ENCODE measurements around the gene PLEKHA4. TPM values are rescaled to one million over a fixed set of nuclear protein-coding genes. Genes with fewer than 3 reads are reported as not detected.

PLEKHA4 gene
- total and polyA plus RNA-seq, 2 of the 13 experiments (the other 11 are each of a cell fraction or from before 2014, with no cell fraction given) = 4.8 to 6.0 TPM

DNA sequence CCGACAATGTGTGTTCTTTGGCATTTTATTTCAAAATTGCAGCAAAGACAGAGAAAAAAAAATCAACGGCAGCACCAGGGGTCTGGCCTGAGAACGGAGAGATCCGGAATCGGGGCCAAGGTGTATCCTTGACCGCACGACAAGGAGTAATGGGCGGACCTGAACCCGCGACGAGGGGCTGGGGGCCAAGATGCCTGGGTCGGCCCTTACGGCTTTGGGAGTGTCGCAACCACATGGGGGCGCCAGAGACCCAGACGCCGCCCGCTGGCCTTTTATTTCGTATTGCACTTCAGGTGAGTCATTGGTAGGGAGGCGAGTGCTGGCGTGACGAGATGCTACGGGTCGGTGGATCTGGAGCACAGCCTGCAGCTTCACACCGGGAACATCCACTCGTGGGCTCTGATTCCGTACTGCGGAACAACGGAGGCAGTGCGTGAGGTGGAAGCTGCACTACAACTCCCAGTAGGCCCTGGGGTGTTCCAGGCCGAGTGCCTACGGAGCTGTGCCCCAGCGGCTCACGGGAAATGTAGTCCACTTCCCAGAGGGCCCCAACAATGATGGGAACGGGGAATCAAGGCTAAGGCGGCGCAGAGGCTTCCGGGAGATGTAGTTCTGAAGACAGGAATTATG is 73.2 kb downstream of the PLEKHA4 start (continued):
- TF ChIP-seq, protein P1, sequence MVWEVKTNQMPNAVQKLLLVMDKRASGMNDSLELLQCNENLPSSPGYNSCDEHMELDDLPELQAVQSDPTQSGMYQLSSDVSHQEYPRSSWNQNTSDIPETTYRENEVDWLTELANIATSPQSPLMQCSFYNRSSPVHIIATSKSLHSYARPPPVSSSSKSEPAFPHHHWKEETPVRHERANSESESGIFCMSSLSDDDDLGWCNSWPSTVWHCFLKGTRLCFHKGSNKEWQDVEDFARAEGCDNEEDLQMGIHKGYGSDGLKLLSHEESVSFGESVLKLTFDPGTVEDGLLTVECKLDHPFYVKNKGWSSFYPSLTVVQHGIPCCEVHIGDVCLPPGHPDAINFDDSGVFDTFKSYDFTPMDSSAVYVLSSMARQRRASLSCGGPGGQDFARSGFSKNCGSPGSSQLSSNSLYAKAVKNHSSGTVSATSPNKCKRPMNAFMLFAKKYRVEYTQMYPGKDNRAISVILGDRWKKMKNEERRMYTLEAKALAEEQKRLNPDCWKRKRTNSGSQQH (CRISPR knock-in tag; IDR thresholded peaks at IDR 0.05; ENCODE audit: low read depth) = no peak
- no peak for TF ChIP-seq ZFP82 (CRISPR knock-in tag; IDR thresholded peaks at IDR 0.05; ENCODE audit: borderline replicate concordance)
- TF ChIP-seq, protein P2, sequence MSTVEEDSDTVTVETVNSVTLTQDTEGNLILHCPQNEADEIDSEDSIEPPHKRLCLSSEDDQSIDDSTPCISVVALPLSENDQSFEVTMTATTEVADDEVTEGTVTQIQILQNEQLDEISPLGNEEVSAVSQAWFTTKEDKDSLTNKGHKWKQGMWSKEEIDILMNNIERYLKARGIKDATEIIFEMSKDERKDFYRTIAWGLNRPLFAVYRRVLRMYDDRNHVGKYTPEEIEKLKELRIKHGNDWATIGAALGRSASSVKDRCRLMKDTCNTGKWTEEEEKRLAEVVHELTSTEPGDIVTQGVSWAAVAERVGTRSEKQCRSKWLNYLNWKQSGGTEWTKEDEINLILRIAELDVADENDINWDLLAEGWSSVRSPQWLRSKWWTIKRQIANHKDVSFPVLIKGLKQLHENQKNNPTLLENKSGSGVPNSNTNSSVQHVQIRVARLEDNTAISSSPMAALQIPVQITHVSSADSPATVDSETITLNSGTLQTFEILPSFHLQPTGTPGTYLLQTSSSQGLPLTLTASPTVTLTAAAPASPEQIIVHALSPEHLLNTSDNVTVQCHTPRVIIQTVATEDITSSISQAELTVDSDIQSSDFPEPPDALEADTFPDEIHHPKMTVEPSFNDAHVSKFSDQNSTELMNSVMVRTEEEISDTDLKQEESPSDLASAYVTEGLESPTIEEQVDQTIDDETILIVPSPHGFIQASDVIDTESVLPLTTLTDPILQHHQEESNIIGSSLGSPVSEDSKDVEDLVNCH (CRISPR knock-in tag; IDR thresholded peaks at IDR 0.05) = no peak
- TF ChIP-seq, protein P3, sequence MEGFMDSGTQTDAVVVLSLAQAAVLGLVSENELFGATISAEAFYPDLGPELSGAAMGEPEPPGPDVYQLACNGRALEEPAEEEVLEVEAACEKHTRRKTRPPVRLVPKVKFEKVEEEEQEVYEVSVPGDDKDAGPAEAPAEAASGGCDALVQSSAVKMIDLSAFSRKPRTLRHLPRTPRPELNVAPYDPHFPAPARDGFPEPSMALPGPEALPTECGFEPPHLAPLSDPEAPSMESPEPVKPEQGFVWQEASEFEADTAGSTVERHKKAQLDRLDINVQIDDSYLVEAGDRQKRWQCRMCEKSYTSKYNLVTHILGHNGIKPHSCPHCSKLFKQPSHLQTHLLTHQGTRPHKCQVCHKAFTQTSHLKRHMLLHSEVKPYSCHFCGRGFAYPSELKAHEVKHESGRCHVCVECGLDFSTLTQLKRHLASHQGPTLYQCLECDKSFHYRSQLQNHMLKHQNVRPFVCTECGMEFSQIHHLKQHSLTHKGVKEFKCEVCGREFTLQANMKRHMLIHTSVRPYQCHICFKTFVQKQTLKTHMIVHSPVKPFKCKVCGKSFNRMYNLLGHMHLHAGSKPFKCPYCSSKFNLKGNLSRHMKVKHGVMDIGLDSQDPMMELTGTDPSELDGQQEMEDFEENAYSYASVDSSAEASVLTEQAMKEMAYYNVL (CRISPR knock-in tag; IDR thresholded peaks at IDR 0.05; ENCODE audit: borderline replicate concordance) = 0 out of 2 replicates have a peak, but pooled peaks have one; percentile 14
- TF ChIP-seq, protein P4, sequence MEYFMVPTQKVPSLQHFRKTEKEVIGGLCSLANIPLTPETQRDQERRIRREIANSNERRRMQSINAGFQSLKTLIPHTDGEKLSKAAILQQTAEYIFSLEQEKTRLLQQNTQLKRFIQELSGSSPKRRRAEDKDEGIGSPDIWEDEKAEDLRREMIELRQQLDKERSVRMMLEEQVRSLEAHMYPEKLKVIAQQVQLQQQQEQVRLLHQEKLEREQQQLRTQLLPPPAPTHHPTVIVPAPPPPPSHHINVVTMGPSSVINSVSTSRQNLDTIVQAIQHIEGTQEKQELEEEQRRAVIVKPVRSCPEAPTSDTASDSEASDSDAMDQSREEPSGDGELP (IDR thresholded peaks at IDR 0.05; ENCODE audit: borderline replicate concordance, low read depth) = no peak
- no peak for TF ChIP-seq SOX13 (IDR thresholded peaks at IDR 0.05)
- TF ChIP-seq SOX13 (CRISPR knock-in tag; conservative IDR thresholded peaks at IDR 0.05 in 1 of 2, IDR thresholded peaks at IDR 0.05 in 1 of 2) = no peak
- peak; percentile 93 for TF ChIP-seq RAD21 (CRISPR knock-in tag; IDR thresholded peaks at IDR 0.05)
- no peak for TF ChIP-seq ZNF484 (CRISPR knock-in tag; IDR thresholded peaks at IDR 0.05; ENCODE audit: borderline replicate concordance, low read depth)
- TF ChIP-seq ZNF691 (CRISPR knock-in tag; IDR thresholded peaks at IDR 0.05; ENCODE audit: borderline replicate concordance, low read depth) = peak; percentile 55
- no peak for TF ChIP-seq EP300 (IDR thresholded peaks at IDR 0.05; ENCODE audit: low read depth in 2 of 2, low read length in 2 of 2)
- TF ChIP-seq EP300 (CRISPR knock-in tag; IDR thresholded peaks at IDR 0.05; ENCODE audit: borderline replicate concordance) = no peak
- no peak for TF ChIP-seq GLI4 (CRISPR knock-in tag; IDR thresholded peaks at IDR 0.05; ENCODE audit: borderline replicate concordance)
- TF ChIP-seq MED8 (CRISPR knock-in tag; IDR thresholded peaks at IDR 0.05; ENCODE audit: insufficient replicate concordance) = no peak
- no peak for TF ChIP-seq AGO1 (IDR thresholded peaks at IDR 0.05; ENCODE audit: low read depth, low read length, poor library complexity, severe bottlenecking)
- TF ChIP-seq SIN3A (IDR thresholded peaks at IDR 0.05; ENCODE audit: borderline replicate concordance, low read depth, low read length) = no peak
- TF ChIP-seq GTF2F1 (IDR thresholded peaks at IDR 0.05; ENCODE audit: low read length) = no peak
- TF ChIP-seq HES4 (CRISPR knock-in tag; IDR thresholded peaks at IDR 0.05; ENCODE audit: borderline replicate concordance) = no peak
- TF ChIP-seq TBL1XR1 (IDR thresholded peaks at IDR 0.05; ENCODE audit: borderline replicate concordance, low read length, partially characterized antibody) = peak; percentile 72
- no peak for TF ChIP-seq MBD4 (IDR thresholded peaks at IDR 0.05; ENCODE audit: borderline replicate concordance, low read length)
